Measurements from ENCODE around the gene CCL11.

The CCL11 gene

GRCh38 chr17:34257299-34257985, 28.1 kb upstream of the CCL11 start:
- DNase-seq (ENCODE audit: low read depth in 2 of 2) = no peak

GRCh38 chr17:34257986-34258326, 27.6 kb upstream of the CCL11 start:
- DNase-seq (ENCODE audit: low read depth in 2 of 2) = no peak

- no peak for DNase-seq (ENCODE audit: low read depth in 2 of 2)
Observed at GRCh38 chr17:34259146-34259545, 26.4 kb upstream of the CCL11 start.

- no peak for DNase-seq (ENCODE audit: low read depth in 2 of 2)
Observed at GRCh38 chr17:34260861-34261260, 24.7 kb upstream of the CCL11 start.

GRCh38 chr17:34261568-34262337, 23.8 kb upstream of the CCL11 start:
- DNase-seq (ENCODE audit: low read depth in 2 of 2) = no peak

- no peak for DNase-seq (ENCODE audit: low read depth in 2 of 2)
Observed at GRCh38 chr17:34265711-34266110, 19.8 kb upstream of the CCL11 start.

GRCh38 chr17:34269969-34270368, 15.6 kb upstream of the CCL11 start, which contains the start of gene CCL7:
CCL7 (plus strand) TSS chr17:34270221; CDS start chr17:34270291, 70 bp downstream.
- no peak for DNase-seq (ENCODE audit: low read depth in 2 of 2)

GRCh38 chr17:34275881-34276280, 9.7 kb upstream of the CCL11 start:
- DNase-seq (ENCODE audit: low read depth in 2 of 2) = no peak

GRCh38 chr17:34276826-34277225, 8.7 kb upstream of the CCL11 start:
- DNase-seq (ENCODE audit: low read depth in 2 of 2) = no peak

- no peak for DNase-seq (ENCODE audit: low read depth in 2 of 2)
Observed at GRCh38 chr17:34283571-34283970, 2.0 kb upstream of the CCL11 start.

GRCh38 chr17:34287875-34288274, 2.3 kb downstream of the CCL11 start:
- no peak for DNase-seq (ENCODE audit: low read depth in 2 of 2)

GRCh38 chr17:34290586-34290985, 5.0 kb downstream of the CCL11 start:
- no peak for DNase-seq (ENCODE audit: low read depth in 2 of 2)

- no peak for DNase-seq (ENCODE audit: low read depth in 2 of 2)
Observed at GRCh38 chr17:34291721-34292348, 6.3 kb downstream of the CCL11 start.

GRCh38 chr17:34299027-34299426, 13.5 kb downstream of the CCL11 start:
- DNase-seq (ENCODE audit: low read depth in 2 of 2) = no peak

GRCh38 chr17:34299956-34300577, 14.5 kb downstream of the CCL11 start:
- no peak for DNase-seq (ENCODE audit: low read depth in 2 of 2)

- no peak for DNase-seq (ENCODE audit: low read depth in 2 of 2)
Observed at GRCh38 chr17:34300652-34301370, 15.3 kb downstream of the CCL11 start.

GRCh38 chr17:34301986-34302385, 16.4 kb downstream of the CCL11 start:
- no peak for DNase-seq (ENCODE audit: low read depth in 2 of 2)

GRCh38 chr17:34302636-34303035, 17.1 kb downstream of the CCL11 start:
- no peak for DNase-seq (ENCODE audit: low read depth in 2 of 2)

GRCh38 chr17:34303606-34304005, 18.1 kb downstream of the CCL11 start:
- no peak for DNase-seq (ENCODE audit: low read depth in 2 of 2)

GRCh38 chr17:34305061-34305460, 19.5 kb downstream of the CCL11 start:
- no peak for DNase-seq (ENCODE audit: low read depth in 2 of 2)

- DNase-seq (ENCODE audit: low read depth in 2 of 2) = no peak
Observed at GRCh38 chr17:34305606-34306005, 20.1 kb downstream of the CCL11 start.

- no peak for DNase-seq (ENCODE audit: low read depth in 2 of 2)
Observed at GRCh38 chr17:34306466-34306865, 20.9 kb downstream of the CCL11 start.
